PC-3 (cell line): ENCODE measurements around the gene ZDHHC16.

Source experiments
- CTCF ChIP-seq: fragments of 300-600 bp; sonication (generic); conservative IDR thresholded peaks from 2 replicates; pipeline ENCODE4 v1.5.1; 2017; ENCODE audit warnings: antibody characterized with exemption, low read depth, mild to moderate bottlenecking, low read length
- EZH2 ChIP-seq: fragments of 300-600 bp; sonication (generic); IDR thresholded peaks from one replicate; pipeline ENCODE4 v1.6.1; 2017; ENCODE audit warnings: antibody characterized with exemption, mild to moderate bottlenecking, low read length; ENCODE audit not compliant: unreplicated experiment

GRCh38 chr10:97481071-97481470, 35.1 kb downstream of the ZDHHC16 start:
- TF ChIP-seq CTCF (no peak), EZH2 (no peak)
